IgD-negative memory B cell (primary cell): Measurements from ENCODE around the gene ZNF521. TPM values are rescaled to one million over a fixed set of nuclear protein-coding genes. Genes with fewer than 3 reads are reported as not detected.

Source experiments
- H3K27ac Mint-ChIP-seq, 3 donors: one replicate each; pipeline ENCODE4 v1.8.0; 2020 to 2022; ENCODE audit warnings: mild to moderate bottlenecking in 3 of 3, mixed read lengths in 3 of 3, moderate library complexity in 1 of 3
- H3K27me3 Mint-ChIP-seq: one replicate; pipeline ENCODE4 v1.8.0; 2021; ENCODE audit warnings: mixed read lengths
- H3K36me3 Mint-ChIP-seq: one replicate; pipeline ENCODE4 v1.8.0; 2020; ENCODE audit warnings: mild to moderate bottlenecking, mixed read lengths
- H3K4me1 Mint-ChIP-seq, 3 donors: one replicate each; pipeline ENCODE4 v1.8.0; 2020 to 2022; ENCODE audit warnings: mixed read lengths in 3 of 3, mild to moderate bottlenecking in 1 of 3
- H3K4me3 Mint-ChIP-seq, 4 donors: one replicate each; pipeline ENCODE4 v1.8.0; 2020 to 2022; ENCODE audit warnings: mild to moderate bottlenecking in 4 of 4, mixed read lengths in 4 of 4, moderate library complexity in 3 of 4
- H3K9me3 Mint-ChIP-seq, 3 donors: one replicate each; pipeline ENCODE4 v1.8.0; 2020 to 2021; ENCODE audit warnings: mixed read lengths in 3 of 3, mild to moderate bottlenecking in 1 of 3
- polyA plus RNA-seq: library from polyadenylated mRNA; unstranded; fragments of 300-500 nt; fragmentation: Illumina TruSeq; gene quantifications from one replicate; pipeline ENCODE4 v1.2.3, GENCODE V29; 2021

Gene ZNF521
- polyA plus RNA-seq, 1 donor from 2014 or later = not detected

GRCh38 chr18:25175558-25176517 is 176.1 kb downstream of the ZNF521 start:
- no peaks in the 10 kb centered on the region for H3K36me3 Mint-ChIP-seq

GRCh38 chr18:25174324-25174723 is 177.6 kb downstream of the ZNF521 start:
- H3K27ac Mint-ChIP-seq = no peak overlapping the region

More at GRCh38 chr18:25175558-25176517, 176.1 kb downstream of the ZNF521 start:
- Mint-ChIP-seq H3K27ac (no peak overlapping the region), H3K4me1 (no peaks in the 10 kb centered on the region), H3K27me3 (peaks cover 4% of the 10 kb centered on the region), H3K9me3 (no peaks in the 10 kb centered on the region), H3K4me3 (no peak overlapping the region)

GRCh38 chr18:25171334-25171733 is 180.6 kb downstream of the ZNF521 start:
- Mint-ChIP-seq H3K27ac (no peak overlapping the region), H3K9me3 (no peaks in the 10 kb centered on the region), H3K27me3 (peaks cover 5% of the 10 kb centered on the region), H3K4me3 (no peak overlapping the region), H3K4me1 (no peaks in the 10 kb centered on the region), H3K36me3 (no peaks in the 10 kb centered on the region)

More at GRCh38 chr18:25174324-25174723, 177.6 kb downstream of the ZNF521 start:
- Mint-ChIP-seq H3K9me3 (no peaks in the 10 kb centered on the region), H3K4me1 (no peaks in the 10 kb centered on the region), H3K36me3 (no peaks in the 10 kb centered on the region), H3K27me3 (peaks cover 4% of the 10 kb centered on the region), H3K4me3 (no peak overlapping the region)

GRCh38 chr18:25170402-25170801 is 181.6 kb downstream of the ZNF521 start:
- Mint-ChIP-seq H3K36me3 (no peaks in the 10 kb centered on the region), H3K4me1 (peaks cover 0 to 2% (median 0%) of the 10 kb centered on the region in 3 donors), H3K27ac (no peak overlapping the region), H3K4me3 (no peak overlapping the region), H3K9me3 (no peaks in the 10 kb centered on the region), H3K27me3 (peaks cover 5% of the 10 kb centered on the region)

GRCh38 chr18:25169701-25170100 is 182.3 kb downstream of the ZNF521 start:
- Mint-ChIP-seq H3K27me3 (peaks cover 5% of the 10 kb centered on the region), H3K4me1 (peaks cover 0 to 8% (median 3%) of the 10 kb centered on the region in 3 donors), H3K36me3 (no peaks in the 10 kb centered on the region), H3K27ac (no peak overlapping the region), H3K4me3 (no peak overlapping the region), H3K9me3 (no peaks in the 10 kb centered on the region)

GRCh38 chr18:25167612-25168410 is 184.2 kb downstream of the ZNF521 start:
- peak overlapping the region in 1 of 3 donors; percentile 44 for H3K27ac Mint-ChIP-seq
- H3K4me3 Mint-ChIP-seq = no peak overlapping the region
- peaks cover 5% of the 10 kb centered on the region for H3K27me3 Mint-ChIP-seq
- H3K4me1 Mint-ChIP-seq = peaks cover 9 to 19% (median 10%) of the 10 kb centered on the region in 3 donors
- H3K9me3 Mint-ChIP-seq = no peaks in the 10 kb centered on the region
- H3K36me3 Mint-ChIP-seq = no peaks in the 10 kb centered on the region

- H3K27me3 Mint-ChIP-seq = peaks cover 5% of the 10 kb centered on the region
- H3K4me3 Mint-ChIP-seq = no peak overlapping the region
- H3K9me3 Mint-ChIP-seq = no peaks in the 10 kb centered on the region
- H3K4me1 Mint-ChIP-seq = peaks cover 9 to 19% (median 10%) of the 10 kb centered on the region in 3 donors
- no peak overlapping the region for H3K27ac Mint-ChIP-seq
- no peaks in the 10 kb centered on the region for H3K36me3 Mint-ChIP-seq
Observed at GRCh38 chr18:25166113-25166512, 185.9 kb downstream of the ZNF521 start.

GRCh38 chr18:25164848-25165811 is 186.8 kb downstream of the ZNF521 start:
- H3K4me3 Mint-ChIP-seq = peak overlapping the region; percentile 4 to 88 (median 68)
- H3K36me3 Mint-ChIP-seq = no peaks in the 10 kb centered on the region
- peaks cover 9 to 19% (median 10%) of the 10 kb centered on the region in 3 donors for H3K4me1 Mint-ChIP-seq
- peak overlapping the region in 1 of 3 donors; percentile 38 for H3K27ac Mint-ChIP-seq
- H3K9me3 Mint-ChIP-seq = no peaks in the 10 kb centered on the region
- peaks cover 5% of the 10 kb centered on the region for H3K27me3 Mint-ChIP-seq

GRCh38 chr18:25164211-25164847 is 187.6 kb downstream of the ZNF521 start:
- no peaks in the 10 kb centered on the region for H3K36me3 Mint-ChIP-seq
- peaks cover 5% of the 10 kb centered on the region for H3K27me3 Mint-ChIP-seq
- peak overlapping the region in 1 of 3 donors; percentile 38 for H3K27ac Mint-ChIP-seq
- peak overlapping the region; percentile 4 to 88 (median 68) for H3K4me3 Mint-ChIP-seq
- no peaks in the 10 kb centered on the region for H3K9me3 Mint-ChIP-seq
- H3K4me1 Mint-ChIP-seq = peaks cover 9 to 19% (median 10%) of the 10 kb centered on the region in 3 donors

GRCh38 chr18:25153426-25153825 is 198.5 kb downstream of the ZNF521 start:
- Mint-ChIP-seq H3K36me3 (no peaks in the 10 kb centered on the region), H3K27ac (no peak overlapping the region), H3K4me1 (no peaks in the 10 kb centered on the region), H3K4me3 (no peak overlapping the region), H3K9me3 (peaks cover 3 to 11% (median 6%) of the 10 kb centered on the region in 3 donors), H3K27me3 (peaks cover 2% of the 10 kb centered on the region)

GRCh38 chr18:25147877-25148488 is 204.0 kb downstream of the ZNF521 start:
- Mint-ChIP-seq H3K9me3 (peaks cover 0 to 4% (median 3%) of the 10 kb centered on the region in 3 donors), H3K36me3 (no peaks in the 10 kb centered on the region), H3K4me3 (no peak overlapping the region), H3K4me1 (no peaks in the 10 kb centered on the region), H3K27ac (no peak overlapping the region), H3K27me3 (peaks cover 1% of the 10 kb centered on the region)

GRCh38 chr18:25146512-25146910 is 205.5 kb downstream of the ZNF521 start:
- Mint-ChIP-seq H3K9me3 (peaks cover 0 to 4% (median 0%) of the 10 kb centered on the region in 3 donors), H3K4me1 (no peaks in the 10 kb centered on the region), H3K27ac (no peak overlapping the region), H3K27me3 (peaks cover 1% of the 10 kb centered on the region), H3K36me3 (no peaks in the 10 kb centered on the region), H3K4me3 (no peak overlapping the region)

- H3K27ac Mint-ChIP-seq = no peak overlapping the region
- peaks cover 1% of the 10 kb centered on the region for H3K27me3 Mint-ChIP-seq
- peaks cover 0 to 4% (median 0%) of the 10 kb centered on the region in 3 donors for H3K9me3 Mint-ChIP-seq
- no peaks in the 10 kb centered on the region for H3K4me1 Mint-ChIP-seq
- no peaks in the 10 kb centered on the region for H3K36me3 Mint-ChIP-seq
- H3K4me3 Mint-ChIP-seq = no peak overlapping the region
Observed at GRCh38 chr18:25145731-25146511, 206.0 kb downstream of the ZNF521 start.
